Smooth muscle cell (in vitro differentiated cells): ENCODE measurements around the gene CACNA2D2. TPM values are rescaled to one million over a fixed set of nuclear protein-coding genes. Genes with fewer than 3 reads are reported as not detected.

Source experiments
- DNase-seq: peaks from one replicate; lab custom pipeline; 2025; ENCODE audit not compliant: unreplicated experiment; lab: John Stamatoyannopoulos, UW
- H2AFZ ChIP-seq: fragments of 200-600 bp; sonication (generic); 2 replicates; pipeline ENCODE4 v1.6.0; 2016; ENCODE audit warnings: antibody characterized with exemption, low read depth, mild to moderate bottlenecking
- H3F3A ChIP-seq: fragments of 200-600 bp; sonication (generic); 2 replicates; pipeline ENCODE4 v1.6.0; 2017; ENCODE audit warnings: antibody characterized with exemption, low read depth
- H3K27ac ChIP-seq: fragments of 200-600 bp; sonication (generic); 2 replicates; pipeline ENCODE4 v1.5.1; 2016; ENCODE audit warnings: low read depth, mild to moderate bottlenecking
- H3K27me3 ChIP-seq: fragments of 200-600 bp; sonication (generic); 2 replicates; pipeline ENCODE4 v1.6.1; 2016; ENCODE audit warnings: low read depth, mild to moderate bottlenecking
- H3K36me3 ChIP-seq: fragments of 200-600 bp; sonication (generic); 2 replicates; pipeline ENCODE4 v1.5.1; 2016; ENCODE audit warnings: low read depth
- H3K4me1 ChIP-seq: fragments of 200-600 bp; sonication (generic); 2 replicates; pipeline ENCODE4 v1.5.1; 2016; ENCODE audit warnings: low read depth
- H3K4me2 ChIP-seq: fragments of 200-600 bp; sonication (generic); 2 replicates; pipeline ENCODE4 v1.6.0; 2016; ENCODE audit warnings: mild to moderate bottlenecking
- H3K4me3 ChIP-seq: fragments of 200-600 bp; sonication (generic); 2 replicates; pipeline ENCODE4 v1.5.1; 2016; ENCODE audit warnings: mild to moderate bottlenecking
- H3K79me2 ChIP-seq: fragments of 200-600 bp; sonication (generic); 2 replicates; pipeline ENCODE4 v1.6.0; 2016; ENCODE audit warnings: low read depth, mild to moderate bottlenecking
- H3K9ac ChIP-seq: fragments of 200-600 bp; sonication (generic); 2 replicates; pipeline ENCODE4 v1.6.0; 2016; ENCODE audit warnings: low read depth
- H3K9me3 ChIP-seq: fragments of 200-600 bp; sonication (generic); replicated peaks from 2 replicates; pipeline ENCODE4 v1.5.1; 2016; ENCODE audit warnings: low read depth
- H4K20me1 ChIP-seq: fragments of 200-600 bp; sonication (generic); 2 replicates; pipeline ENCODE4 v1.6.0; 2016; ENCODE audit warnings: low read depth
- WGBS: methylation state at CpG from one replicate; pipeline ENCODE4 v1.1.7; 2016; ENCODE audit warnings: low lambda C conversion rate; 5-methylcytosine and 5-hydroxymethylcytosine counted together
- polyA plus RNA-seq: library from polyadenylated mRNA; unstranded; fragments of >200 nt; fragmentation: Nextera tagmentation; extraction: Ambion mirVana; gene quantifications from 2 replicates; pipeline ENCODE4 v1.2.1, GENCODE V29; 2016
- total RNA-seq: library from RNA; depleted of rRNA; stranded (reverse); fragments of >200 nt; gene quantifications from 2 replicates; pipeline ENCODE4 v1.2.3, GENCODE V29; 2014
- TF ChIP-seq, protein P1 (sequence below): fragments of 200-600 bp; sonication (generic); IDR thresholded peaks from 2 replicates; pipeline ENCODE4 v1.5.1; 2017; ENCODE audit warnings: borderline replicate concordance, mild to moderate bottlenecking, antibody characterized with exemption; ENCODE audit not compliant: insufficient read depth, poor library complexity, severe bottlenecking

CACNA2D2 gene
- total and polyA plus RNA-seq, 2 experiments from 2014 or later: 0.27 to 0.51 TPM

DNA sequence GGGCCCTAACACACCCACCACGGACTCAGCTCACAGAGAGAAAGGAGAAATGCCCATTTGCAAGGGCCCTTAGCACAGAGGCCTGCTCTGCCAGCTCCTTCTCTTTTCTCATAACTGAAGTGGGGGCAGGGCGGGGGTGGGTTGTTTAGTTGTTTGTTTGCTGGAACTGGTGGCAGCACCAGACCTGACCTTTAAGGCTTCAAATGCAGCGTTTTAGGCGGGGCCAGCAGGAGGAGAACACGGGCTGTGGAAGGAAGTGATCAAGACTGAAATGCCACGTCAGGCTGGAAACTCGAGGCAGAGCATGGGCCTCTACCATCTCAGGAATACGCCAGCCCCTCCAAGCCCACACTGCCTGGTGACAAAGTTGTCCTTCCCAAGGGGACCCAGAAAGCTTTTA lies 9.3 kb downstream of the CACNA2D2 start:
- no peak overlapping the region for H3K27ac ChIP-seq
- no peaks in the 10 kb centered on the region for H3K79me2 ChIP-seq
- no peaks in the 10 kb centered on the region for H4K20me1 ChIP-seq
- H3K4me1 ChIP-seq: no peaks in the 10 kb centered on the region
- H3K4me3 ChIP-seq: no peak overlapping the region
- H3K9ac ChIP-seq: no peak overlapping the region
- H3K4me2 ChIP-seq: no peak overlapping the region
- no peak for DNase-seq
- H2AFZ ChIP-seq: no peak overlapping the region
- no peaks in the 10 kb centered on the region for H3K9me3 ChIP-seq
- H3K36me3 ChIP-seq: no peaks in the 10 kb centered on the region
- TF ChIP-seq, protein P1, sequence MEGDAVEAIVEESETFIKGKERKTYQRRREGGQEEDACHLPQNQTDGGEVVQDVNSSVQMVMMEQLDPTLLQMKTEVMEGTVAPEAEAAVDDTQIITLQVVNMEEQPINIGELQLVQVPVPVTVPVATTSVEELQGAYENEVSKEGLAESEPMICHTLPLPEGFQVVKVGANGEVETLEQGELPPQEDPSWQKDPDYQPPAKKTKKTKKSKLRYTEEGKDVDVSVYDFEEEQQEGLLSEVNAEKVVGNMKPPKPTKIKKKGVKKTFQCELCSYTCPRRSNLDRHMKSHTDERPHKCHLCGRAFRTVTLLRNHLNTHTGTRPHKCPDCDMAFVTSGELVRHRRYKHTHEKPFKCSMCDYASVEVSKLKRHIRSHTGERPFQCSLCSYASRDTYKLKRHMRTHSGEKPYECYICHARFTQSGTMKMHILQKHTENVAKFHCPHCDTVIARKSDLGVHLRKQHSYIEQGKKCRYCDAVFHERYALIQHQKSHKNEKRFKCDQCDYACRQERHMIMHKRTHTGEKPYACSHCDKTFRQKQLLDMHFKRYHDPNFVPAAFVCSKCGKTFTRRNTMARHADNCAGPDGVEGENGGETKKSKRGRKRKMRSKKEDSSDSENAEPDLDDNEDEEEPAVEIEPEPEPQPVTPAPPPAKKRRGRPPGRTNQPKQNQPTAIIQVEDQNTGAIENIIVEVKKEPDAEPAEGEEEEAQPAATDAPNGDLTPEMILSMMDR: no peak
- H3K27me3 ChIP-seq: no peaks in the 10 kb centered on the region
- WGBS: 81% methylated on average over 8 of the region's 8 CpGs
- H3F3A ChIP-seq: no peaks in the 10 kb centered on the region

GRCh38 chr3:50493623-50494022 lies 9.8 kb downstream of the CACNA2D2 start:
- no peak overlapping the region for H3K9ac ChIP-seq
- H4K20me1 ChIP-seq: no peaks in the 10 kb centered on the region
- H3K4me2 ChIP-seq: no peak overlapping the region
- no peak for DNase-seq
- no peaks in the 10 kb centered on the region for H3K79me2 ChIP-seq
- WGBS: 93% methylated on average over 11 of the region's 11 CpGs
- H2AFZ ChIP-seq: no peak overlapping the region
- no peaks in the 10 kb centered on the region for H3K36me3 ChIP-seq
- no peaks in the 10 kb centered on the region for H3K9me3 ChIP-seq
- H3K27ac ChIP-seq: no peak overlapping the region
- no peaks in the 10 kb centered on the region for H3K4me1 ChIP-seq
- no peaks in the 10 kb centered on the region for H3K27me3 ChIP-seq
- H3F3A ChIP-seq: no peaks in the 10 kb centered on the region
- TF ChIP-seq, protein P1: no peak
- no peak overlapping the region for H3K4me3 ChIP-seq

DNA sequence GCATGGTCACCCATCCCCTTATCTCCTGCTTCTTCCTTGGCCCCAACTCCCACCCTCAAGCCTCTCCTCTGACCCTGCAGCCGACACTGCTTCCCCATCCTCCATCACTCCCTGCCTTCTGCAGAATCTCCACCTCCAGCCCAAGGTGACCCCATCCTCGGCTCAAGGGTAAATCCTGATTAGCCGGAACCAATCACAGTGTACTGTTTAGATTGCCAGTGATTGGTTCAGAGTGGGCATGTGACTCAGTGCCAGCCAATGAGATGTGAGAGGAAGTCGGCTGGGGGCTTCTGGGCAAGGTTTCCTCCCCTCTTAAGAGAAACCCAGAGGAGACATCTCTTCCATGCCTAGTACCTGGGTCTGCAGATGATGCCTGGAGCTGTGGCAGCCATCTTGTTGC lies 10.3 kb downstream of the CACNA2D2 start:
- Histone ChIP-seq H3K9ac (no peak overlapping the region), H3K27me3 (no peaks in the 10 kb centered on the region), H3K79me2 (no peaks in the 10 kb centered on the region), H2AFZ (no peak overlapping the region), H3K4me2 (no peak overlapping the region), H3F3A (no peaks in the 10 kb centered on the region), H3K9me3 (no peaks in the 10 kb centered on the region), H3K4me3 (no peak overlapping the region), H3K36me3 (no peaks in the 10 kb centered on the region), H3K4me1 (no peaks in the 10 kb centered on the region), H4K20me1 (no peaks in the 10 kb centered on the region), H3K27ac (no peak overlapping the region)
- no peak for DNase-seq
- WGBS: 90% methylated on average over 4 of the region's 4 CpGs
- TF ChIP-seq, protein P1: no peak

GRCh38 chr3:50491023-50491422 lies 12.4 kb downstream of the CACNA2D2 start:
- Histone ChIP-seq H3K4me3 (no peak overlapping the region), H3K36me3 (no peaks in the 10 kb centered on the region), H3K4me1 (no peaks in the 10 kb centered on the region), H2AFZ (no peak overlapping the region), H3K27ac (no peak overlapping the region), H3F3A (no peaks in the 10 kb centered on the region), H3K27me3 (no peaks in the 10 kb centered on the region), H3K79me2 (no peaks in the 10 kb centered on the region), H3K4me2 (no peak overlapping the region), H3K9me3 (no peaks in the 10 kb centered on the region), H4K20me1 (no peaks in the 10 kb centered on the region), H3K9ac (no peak overlapping the region)
- DNase-seq: no peak
- TF ChIP-seq, protein P1: no peak
- 79% methylated on average over 5 of the region's 5 CpGs for WGBS
